Measurements from ENCODE around the gene NFE2L3.

DNA sequence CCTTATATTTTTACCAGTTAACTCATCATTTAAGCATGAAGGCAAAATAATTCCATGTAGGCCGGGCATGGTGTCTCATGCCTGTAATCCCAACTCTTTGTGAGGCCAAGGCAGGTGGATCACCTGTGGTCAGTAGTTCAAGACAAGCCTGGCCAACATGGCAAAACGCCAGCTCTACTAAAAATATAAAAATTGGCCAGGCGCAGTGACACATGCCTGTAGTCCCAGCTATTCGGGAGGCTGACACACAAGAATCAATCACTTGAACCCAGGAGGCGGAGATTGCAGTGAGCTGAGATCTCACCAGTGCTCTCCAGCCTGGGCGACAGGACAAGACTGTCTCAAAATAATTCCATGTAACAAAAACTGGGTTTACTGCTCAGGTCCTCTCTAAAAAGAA lies 30.3 kb downstream of the NFE2L3 start:
- TF ChIP-seq GATA3 (IDR thresholded peaks at IDR 0.05; ENCODE audit: low read depth, low read length) (no peak), GATA2 (IDR thresholded peaks at IDR 0.05; ENCODE audit: low read depth, low read length) (no peak)

Data from SH-SY5Y (cell line).